Measurements from ENCODE around the gene MMP10.

Gene MMP10

GRCh38 chr11:102780491-102780918 lies at the start of gene MMP10:
Gene MMP10, minus strand, starts transcription at chr11:102780628. Its CDS starts 37 bp downstream, at chr11:102780591.
- DNase-seq: no peak

GRCh38 chr11:102829316-102830000 lies 49.0 kb upstream of the MMP10 start:
- no peak for DNase-seq

- no peak for DNase-seq
These were observed 44.1 kb upstream of the MMP10 start for GRCh38 chr11:102824556-102824955.

GRCh38 chr11:102819491-102819890 lies 39.1 kb upstream of the MMP10 start:
- no peak for DNase-seq

- DNase-seq: no peak
These were observed 33.1 kb upstream of the MMP10 start for GRCh38 chr11:102813484-102813883.

- DNase-seq: no peak
These were observed 31.8 kb upstream of the MMP10 start for GRCh38 chr11:102812188-102812587.

- DNase-seq: no peak
These were observed 30.7 kb upstream of the MMP10 start for GRCh38 chr11:102810950-102811660.

- DNase-seq: no peak
These were observed 29.5 kb upstream of the MMP10 start for GRCh38 chr11:102809971-102810370.

GRCh38 chr11:102807921-102808320 lies 27.5 kb upstream of the MMP10 start:
- DNase-seq: peak; percentile 38

GRCh38 chr11:102806296-102806695 lies 25.9 kb upstream of the MMP10 start:
- no peak for DNase-seq

GRCh38 chr11:102802341-102802740 lies 21.9 kb upstream of the MMP10 start:
- no peak for DNase-seq

GRCh38 chr11:102800767-102801166 lies 20.3 kb upstream of the MMP10 start:
- no peak for DNase-seq

- no peak for DNase-seq
These were observed 19.4 kb upstream of the MMP10 start for GRCh38 chr11:102799681-102800340.

GRCh38 chr11:102798012-102798746 lies 17.8 kb upstream of the MMP10 start, which contains the start of gene MMP1:
Gene MMP1, minus strand, starts transcription at chr11:102798160. Its CDS starts 68 bp downstream, at chr11:102798092.
- DNase-seq: no peak

GRCh38 chr11:102794382-102794781 lies 14.0 kb upstream of the MMP10 start:
- DNase-seq: no peak

GRCh38 chr11:102793677-102794290 lies 13.4 kb upstream of the MMP10 start:
- no peak for DNase-seq

GRCh38 chr11:102792604-102793003 lies 12.2 kb upstream of the MMP10 start:
- DNase-seq: no peak

- DNase-seq: no peak
These were observed 11.0 kb upstream of the MMP10 start for GRCh38 chr11:102791271-102792036.

GRCh38 chr11:102788334-102788995 lies 8.0 kb upstream of the MMP10 start:
- no peak for DNase-seq

GRCh38 chr11:102784380-102784779 lies 4.0 kb upstream of the MMP10 start:
- no peak for DNase-seq

GRCh38 chr11:102783720-102784119 lies 3.3 kb upstream of the MMP10 start:
- peak; percentile 46 for DNase-seq
